ENCODE data around the gene AGFG2. TPM values are rescaled to one million over a fixed set of nuclear protein-coding genes. Genes with fewer than 3 reads are reported as not detected.
A peak's percentile ranks its signal among the peaks of the same experiment; 100 is the strongest.

Gene AGFG2
- total and polyA plus RNA-seq, 2 of the 13 experiments (the other 11 are each of a cell fraction or from before 2014, with no cell fraction given), result 125 to 132 TPM

DNA sequence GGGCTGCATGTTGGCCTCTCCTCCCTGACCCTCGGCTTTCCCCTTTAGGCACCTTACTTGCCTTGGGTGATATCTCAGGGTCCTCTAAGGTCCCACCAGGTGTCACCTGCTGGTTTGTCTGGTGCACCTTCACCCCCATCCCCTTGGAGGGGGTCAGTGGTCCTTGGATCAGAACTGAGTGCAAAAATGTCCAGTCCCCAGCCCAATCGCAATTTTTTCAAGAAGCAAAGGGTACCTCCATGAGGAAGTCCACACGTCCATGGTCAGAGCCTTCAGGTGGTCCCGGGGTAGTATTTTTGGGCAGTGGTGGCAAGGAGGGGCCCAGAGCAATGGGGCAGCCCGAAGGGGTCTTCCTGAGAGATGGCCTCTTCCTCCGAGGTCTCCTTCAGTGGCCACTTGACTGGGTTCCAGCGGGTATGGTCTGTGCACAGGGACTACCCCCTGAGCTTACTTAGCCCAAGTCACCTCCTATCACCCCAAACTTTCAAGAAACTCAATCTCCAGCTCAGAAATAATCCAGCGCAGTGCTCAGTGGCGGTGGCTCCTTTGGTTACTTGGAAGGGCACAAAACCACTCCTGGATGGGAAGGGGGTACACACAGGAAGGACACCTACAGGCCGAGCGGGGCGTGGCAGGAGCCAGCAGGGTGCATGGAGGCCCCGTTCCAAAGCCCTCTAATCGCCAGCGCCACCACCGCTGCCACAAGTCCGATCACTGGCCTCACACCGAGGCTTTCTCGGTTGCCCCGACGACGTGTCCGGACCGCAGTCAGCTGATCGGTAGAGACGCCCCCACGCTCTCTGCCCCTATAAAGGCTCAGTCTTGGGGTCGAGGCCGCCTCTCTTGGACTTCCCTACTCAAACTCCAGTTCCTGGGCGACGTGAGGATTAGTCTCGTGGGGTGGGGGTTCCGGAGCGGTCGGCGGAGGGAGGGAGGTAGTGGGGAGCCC is 30.2 kb downstream of the AGFG2 start (continued):
- TF ChIP-seq, protein P1, sequence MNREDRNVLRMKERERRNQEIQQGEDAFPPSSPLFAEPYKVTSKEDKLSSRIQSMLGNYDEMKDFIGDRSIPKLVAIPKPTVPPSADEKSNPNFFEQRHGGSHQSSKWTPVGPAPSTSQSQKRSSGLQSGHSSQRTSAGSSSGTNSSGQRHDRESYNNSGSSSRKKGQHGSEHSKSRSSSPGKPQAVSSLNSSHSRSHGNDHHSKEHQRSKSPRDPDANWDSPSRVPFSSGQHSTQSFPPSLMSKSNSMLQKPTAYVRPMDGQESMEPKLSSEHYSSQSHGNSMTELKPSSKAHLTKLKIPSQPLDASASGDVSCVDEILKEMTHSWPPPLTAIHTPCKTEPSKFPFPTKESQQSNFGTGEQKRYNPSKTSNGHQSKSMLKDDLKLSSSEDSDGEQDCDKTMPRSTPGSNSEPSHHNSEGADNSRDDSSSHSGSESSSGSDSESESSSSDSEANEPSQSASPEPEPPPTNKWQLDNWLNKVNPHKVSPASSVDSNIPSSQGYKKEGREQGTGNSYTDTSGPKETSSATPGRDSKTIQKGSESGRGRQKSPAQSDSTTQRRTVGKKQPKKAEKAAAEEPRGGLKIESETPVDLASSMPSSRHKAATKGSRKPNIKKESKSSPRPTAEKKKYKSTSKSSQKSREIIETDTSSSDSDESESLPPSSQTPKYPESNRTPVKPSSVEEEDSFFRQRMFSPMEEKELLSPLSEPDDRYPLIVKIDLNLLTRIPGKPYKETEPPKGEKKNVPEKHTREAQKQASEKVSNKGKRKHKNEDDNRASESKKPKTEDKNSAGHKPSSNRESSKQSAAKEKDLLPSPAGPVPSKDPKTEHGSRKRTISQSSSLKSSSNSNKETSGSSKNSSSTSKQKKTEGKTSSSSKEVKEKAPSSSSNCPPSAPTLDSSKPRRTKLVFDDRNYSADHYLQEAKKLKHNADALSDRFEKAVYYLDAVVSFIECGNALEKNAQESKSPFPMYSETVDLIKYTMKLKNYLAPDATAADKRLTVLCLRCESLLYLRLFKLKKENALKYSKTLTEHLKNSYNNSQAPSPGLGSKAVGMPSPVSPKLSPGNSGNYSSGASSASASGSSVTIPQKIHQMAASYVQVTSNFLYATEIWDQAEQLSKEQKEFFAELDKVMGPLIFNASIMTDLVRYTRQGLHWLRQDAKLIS (CRISPR knock-in tag; IDR thresholded peaks at IDR 0.05), result no peak; the same call in 1 of the 2 replicates
- TF ChIP-seq, protein P2, sequence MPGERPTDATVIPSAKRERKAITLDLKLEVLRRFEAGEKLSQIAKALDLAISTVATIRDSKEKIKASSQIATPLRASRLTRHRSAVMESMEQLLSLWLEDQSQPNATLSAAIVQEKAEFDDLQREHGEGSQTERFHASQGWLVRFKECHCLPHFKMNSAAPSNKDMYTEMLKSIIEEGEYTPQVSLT (CRISPR knock-in tag; IDR thresholded peaks at IDR 0.05; ENCODE audit: borderline replicate concordance, low read depth), result 0 out of 2 replicates have a peak, but pooled peaks have one; percentile 94
- TF ChIP-seq ZNF138 (CRISPR knock-in tag; IDR thresholded peaks at IDR 0.05; ENCODE audit: low read depth), result no peak
- TF ChIP-seq RNF2 (conservative IDR thresholded peaks at IDR 0.05; ENCODE audit: low read depth), result no peak
- peak; percentile 92; the same call in 1 of the 2 replicates for TF ChIP-seq ZNF670 (CRISPR knock-in tag; IDR thresholded peaks at IDR 0.05; ENCODE audit: borderline replicate concordance)
- TF ChIP-seq AKAP8 (CRISPR knock-in tag; IDR thresholded peaks at IDR 0.05), result no peak; the same call in 1 of the 2 replicates
- TF ChIP-seq ZNF343 (CRISPR knock-in tag; IDR thresholded peaks at IDR 0.05), result no peak
- TF ChIP-seq, protein P3, sequence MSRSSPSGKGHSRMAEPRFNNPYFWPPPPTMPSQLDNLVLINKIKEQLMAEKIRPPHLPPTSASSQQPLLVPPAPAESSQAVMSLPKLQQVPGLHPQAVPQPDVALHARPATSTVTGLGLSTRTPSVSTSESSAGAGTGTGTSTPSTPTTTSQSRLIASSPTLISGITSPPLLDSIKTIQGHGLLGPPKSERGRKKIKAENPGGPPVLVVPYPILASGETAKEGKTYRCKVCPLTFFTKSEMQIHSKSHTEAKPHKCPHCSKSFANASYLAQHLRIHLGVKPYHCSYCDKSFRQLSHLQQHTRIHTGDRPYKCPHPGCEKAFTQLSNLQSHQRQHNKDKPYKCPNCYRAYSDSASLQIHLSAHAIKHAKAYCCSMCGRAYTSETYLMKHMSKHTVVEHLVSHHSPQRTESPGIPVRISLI (CRISPR knock-in tag; IDR thresholded peaks at IDR 0.05; ENCODE audit: borderline replicate concordance), result peak; percentile 58; the same call in 1 of the 2 replicates
- TF ChIP-seq, protein P4, sequence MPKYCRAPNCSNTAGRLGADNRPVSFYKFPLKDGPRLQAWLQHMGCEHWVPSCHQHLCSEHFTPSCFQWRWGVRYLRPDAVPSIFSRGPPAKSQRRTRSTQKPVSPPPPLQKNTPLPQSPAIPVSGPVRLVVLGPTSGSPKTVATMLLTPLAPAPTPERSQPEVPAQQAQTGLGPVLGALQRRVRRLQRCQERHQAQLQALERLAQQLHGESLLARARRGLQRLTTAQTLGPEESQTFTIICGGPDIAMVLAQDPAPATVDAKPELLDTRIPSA (CRISPR knock-in tag; IDR thresholded peaks at IDR 0.05; ENCODE audit: borderline replicate concordance), result no peak
- no peak for TF ChIP-seq ZNF577 (CRISPR knock-in tag; IDR thresholded peaks at IDR 0.05; ENCODE audit: borderline replicate concordance, low read depth)
- TF ChIP-seq, protein P5, sequence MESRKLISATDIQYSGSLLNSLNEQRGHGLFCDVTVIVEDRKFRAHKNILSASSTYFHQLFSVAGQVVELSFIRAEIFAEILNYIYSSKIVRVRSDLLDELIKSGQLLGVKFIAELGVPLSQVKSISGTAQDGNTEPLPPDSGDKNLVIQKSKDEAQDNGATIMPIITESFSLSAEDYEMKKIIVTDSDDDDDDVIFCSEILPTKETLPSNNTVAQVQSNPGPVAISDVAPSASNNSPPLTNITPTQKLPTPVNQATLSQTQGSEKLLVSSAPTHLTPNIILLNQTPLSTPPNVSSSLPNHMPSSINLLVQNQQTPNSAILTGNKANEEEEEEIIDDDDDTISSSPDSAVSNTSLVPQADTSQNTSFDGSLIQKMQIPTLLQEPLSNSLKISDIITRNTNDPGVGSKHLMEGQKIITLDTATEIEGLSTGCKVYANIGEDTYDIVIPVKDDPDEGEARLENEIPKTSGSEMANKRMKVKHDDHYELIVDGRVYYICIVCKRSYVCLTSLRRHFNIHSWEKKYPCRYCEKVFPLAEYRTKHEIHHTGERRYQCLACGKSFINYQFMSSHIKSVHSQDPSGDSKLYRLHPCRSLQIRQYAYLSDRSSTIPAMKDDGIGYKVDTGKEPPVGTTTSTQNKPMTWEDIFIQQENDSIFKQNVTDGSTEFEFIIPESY (CRISPR knock-in tag; IDR thresholded peaks at IDR 0.05), result peak; percentile 31; the same call in 1 of the 2 replicates
- TF ChIP-seq SCMH1 (CRISPR knock-in tag; IDR thresholded peaks at IDR 0.05; ENCODE audit: borderline replicate concordance), result no peak
- TF ChIP-seq TEAD2 (CRISPR knock-in tag; IDR thresholded peaks at IDR 0.05), result no peak
- no peak for TF ChIP-seq RBAK (CRISPR knock-in tag; IDR thresholded peaks at IDR 0.05)
- no peak for TF ChIP-seq ZFY (CRISPR knock-in tag; IDR thresholded peaks at IDR 0.05)
- TF ChIP-seq ZSCAN22 (CRISPR knock-in tag; IDR thresholded peaks at IDR 0.05), result no peak; the same call in 1 of the 2 replicates
